ENCODE data around the gene FNDC3B.

DNA sequence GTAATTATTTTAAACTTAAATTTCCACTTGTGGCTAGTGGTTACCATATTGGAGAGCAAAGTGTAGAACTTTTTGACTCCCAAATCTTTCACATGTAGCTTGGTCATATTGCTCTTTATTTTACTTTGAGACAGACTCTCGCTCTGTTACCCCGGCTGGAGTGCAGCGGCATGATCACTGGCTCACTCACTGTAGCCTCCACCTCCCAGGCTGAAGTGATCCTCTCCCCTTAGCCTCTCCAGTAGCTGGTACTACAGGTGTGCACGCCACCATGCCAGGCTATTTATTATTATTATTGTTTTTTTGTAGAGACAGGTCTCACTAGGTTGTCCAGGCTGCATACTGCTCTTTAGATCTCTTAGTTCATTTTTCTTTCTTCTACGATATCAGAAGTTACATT, 3.9 kb downstream of the FNDC3B start:
- TF ChIP-seq, protein P1, sequence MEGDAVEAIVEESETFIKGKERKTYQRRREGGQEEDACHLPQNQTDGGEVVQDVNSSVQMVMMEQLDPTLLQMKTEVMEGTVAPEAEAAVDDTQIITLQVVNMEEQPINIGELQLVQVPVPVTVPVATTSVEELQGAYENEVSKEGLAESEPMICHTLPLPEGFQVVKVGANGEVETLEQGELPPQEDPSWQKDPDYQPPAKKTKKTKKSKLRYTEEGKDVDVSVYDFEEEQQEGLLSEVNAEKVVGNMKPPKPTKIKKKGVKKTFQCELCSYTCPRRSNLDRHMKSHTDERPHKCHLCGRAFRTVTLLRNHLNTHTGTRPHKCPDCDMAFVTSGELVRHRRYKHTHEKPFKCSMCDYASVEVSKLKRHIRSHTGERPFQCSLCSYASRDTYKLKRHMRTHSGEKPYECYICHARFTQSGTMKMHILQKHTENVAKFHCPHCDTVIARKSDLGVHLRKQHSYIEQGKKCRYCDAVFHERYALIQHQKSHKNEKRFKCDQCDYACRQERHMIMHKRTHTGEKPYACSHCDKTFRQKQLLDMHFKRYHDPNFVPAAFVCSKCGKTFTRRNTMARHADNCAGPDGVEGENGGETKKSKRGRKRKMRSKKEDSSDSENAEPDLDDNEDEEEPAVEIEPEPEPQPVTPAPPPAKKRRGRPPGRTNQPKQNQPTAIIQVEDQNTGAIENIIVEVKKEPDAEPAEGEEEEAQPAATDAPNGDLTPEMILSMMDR (IDR thresholded peaks at IDR 0.05 in 8 of 11, conservative IDR thresholded peaks at IDR 0.05 in 3 of 11): no peak
- TF ChIP-seq POLR2A (IDR thresholded peaks at IDR 0.05): no peak
